Right renal pelvis (tissue), 4 donors: ENCODE measurements around the gene PUS10. TPM values are rescaled to one million over a fixed set of nuclear protein-coding genes. Genes with fewer than 3 reads are reported as not detected.
"Not testable (repeated sequence)": the region's sequence is repeated elsewhere in the genome, so short reads cannot be mapped to it uniquely, and the experiment has no call there.

Experiments
- DNase-seq, 4 donors: peaks; one replicate each; pipeline ENCODE4 v3.0.0-alpha.2; 2013; ENCODE audit warnings: low read depth in 4 of 4, low spot score in 3 of 4, missing footprints in 1 of 4
- polyA plus RNA-seq, 4 donors: library from polyadenylated mRNA; unstranded; fragments of 120-200 nt; gene quantifications; one replicate each; pipeline ENCODE4 v1.2.1, GENCODE V29; 2013; ENCODE audit not compliant: insufficient read length in 4 of 4

PUS10 gene
- polyA plus RNA-seq, 4 donors: 10.4 to 13.2 (median 12.3) TPM

GRCh38 chr2:60938301-60938700 is 79.8 kb downstream of the PUS10 start:
- DNase-seq: no peak

DNA sequence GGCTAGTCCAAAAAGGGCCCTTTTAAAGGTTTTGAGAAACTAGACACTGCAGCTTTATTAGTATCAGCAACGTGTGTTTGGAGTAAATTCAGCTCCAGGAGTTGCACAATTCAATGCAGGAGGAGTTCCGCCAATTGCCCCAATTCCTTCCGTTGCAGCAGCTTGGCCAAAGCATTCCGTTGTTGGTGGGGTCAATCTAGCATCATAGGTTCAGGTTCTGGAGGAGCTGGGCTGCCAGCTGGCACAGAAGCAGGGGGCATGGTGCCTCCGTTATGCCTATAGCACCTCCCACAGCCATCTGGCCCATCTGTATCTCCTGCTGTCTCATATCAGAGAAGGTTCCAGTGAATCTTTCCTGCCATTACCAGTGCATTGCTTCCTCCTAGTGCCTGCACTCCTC is 81.3 kb downstream of the PUS10 start:
- DNase-seq: no peak

- no peak for DNase-seq
These were observed 83.8 kb downstream of the PUS10 start for GRCh38 chr2:60934165-60934722.

GRCh38 chr2:60932954-60933353 is 85.1 kb downstream of the PUS10 start:
- no peak for DNase-seq

DNA sequence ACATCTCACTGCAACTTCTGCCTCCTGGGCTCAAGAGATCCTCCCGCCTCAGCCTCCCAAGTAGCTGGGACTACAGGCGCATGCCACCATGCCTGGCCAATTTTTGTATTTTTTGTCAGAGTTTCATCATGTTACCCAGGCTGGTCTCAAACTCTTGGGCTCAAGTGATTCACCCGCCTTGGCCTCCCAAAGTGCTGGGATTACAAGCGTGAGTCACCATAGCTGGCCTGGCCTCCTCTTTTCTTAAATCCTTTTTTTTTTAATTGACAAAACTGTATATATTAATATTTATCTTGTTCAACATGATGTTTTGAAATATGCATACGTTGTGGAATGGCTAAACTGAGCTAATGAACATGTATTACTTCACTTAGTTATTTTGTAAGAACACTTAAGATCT is 86.0 kb downstream of the PUS10 start:
- not testable (repeated sequence) for DNase-seq

DNA sequence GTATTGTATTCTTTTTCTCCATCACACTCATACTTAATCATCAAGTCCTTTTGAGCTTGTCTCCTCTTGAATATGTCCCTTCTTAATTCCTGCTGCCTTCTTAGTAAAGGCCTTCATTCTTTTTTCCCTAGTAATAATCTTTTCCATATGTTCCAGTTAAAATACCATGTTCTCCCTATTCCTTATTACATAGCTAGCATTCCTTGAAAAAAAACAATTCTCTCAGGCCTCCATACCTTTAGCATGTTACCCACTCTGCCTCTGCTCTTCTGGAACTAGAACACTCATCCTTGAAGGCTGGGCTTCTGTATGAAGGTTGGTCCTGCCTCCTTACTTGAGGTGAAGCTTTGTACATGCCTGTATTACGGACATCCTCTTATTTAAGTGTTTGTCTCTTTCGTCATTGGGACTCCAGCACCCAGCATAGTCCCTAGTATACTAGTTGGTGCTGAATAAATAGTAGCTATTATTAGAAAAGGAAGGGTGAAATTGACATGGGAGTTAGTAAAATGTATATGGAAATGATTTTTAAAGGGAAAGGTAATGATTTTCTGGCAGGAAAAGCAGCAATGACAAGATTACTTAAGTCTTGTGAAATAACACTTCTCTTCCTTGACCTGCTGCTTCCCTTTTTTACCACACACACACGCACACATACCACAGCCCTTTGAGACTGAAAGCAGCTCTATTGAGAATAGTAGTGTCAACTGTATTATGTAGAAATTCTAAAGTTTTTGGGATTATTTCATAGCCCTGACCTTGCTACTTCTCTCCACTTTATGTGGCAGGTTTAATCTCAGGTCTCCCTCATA is 91.1 kb downstream of the PUS10 start:
- no peak for DNase-seq

GRCh38 chr2:60925994-60926740 is 91.9 kb downstream of the PUS10 start:
- DNase-seq: no peak

DNA sequence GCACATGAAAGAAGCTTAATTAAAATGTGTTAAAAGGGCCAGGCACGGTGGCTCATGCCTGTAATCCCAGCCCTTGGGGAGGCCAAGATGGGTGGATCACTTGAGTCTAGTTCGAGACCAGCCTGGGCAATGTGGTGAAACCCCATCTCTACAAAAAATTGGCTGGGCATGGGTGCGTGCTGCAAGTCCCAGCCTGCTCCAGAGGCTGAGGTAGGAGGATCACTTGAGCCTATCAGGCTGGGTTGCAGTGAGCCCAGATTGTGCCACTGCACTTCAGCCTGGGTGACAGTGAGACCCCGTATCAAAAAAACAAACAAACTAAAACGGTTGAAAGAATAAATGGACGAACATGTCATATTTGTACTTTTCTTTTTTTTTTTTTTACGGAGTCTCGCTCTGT is 110.7 kb downstream of the PUS10 start:
- no peak for DNase-seq

DNA sequence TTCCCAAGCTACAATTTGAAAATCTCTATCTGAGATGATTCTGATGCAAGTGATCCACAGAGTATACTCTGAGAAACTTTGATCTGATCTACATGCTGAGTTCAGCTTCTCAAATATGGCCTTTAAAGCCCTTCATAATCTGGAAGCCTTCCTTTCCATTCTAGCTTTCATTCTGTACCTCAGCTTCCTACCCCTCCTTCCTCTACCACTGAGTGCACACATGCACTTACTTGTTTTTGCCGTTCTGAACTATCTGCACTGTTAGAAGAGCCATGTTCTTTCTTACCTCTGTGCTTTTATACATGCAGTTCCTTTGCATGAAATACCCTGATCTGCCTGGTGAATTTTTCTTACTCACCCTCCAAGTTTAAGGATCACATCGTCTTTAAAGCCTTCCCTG is 111.7 kb downstream of the PUS10 start:
- DNase-seq: no peak

DNA sequence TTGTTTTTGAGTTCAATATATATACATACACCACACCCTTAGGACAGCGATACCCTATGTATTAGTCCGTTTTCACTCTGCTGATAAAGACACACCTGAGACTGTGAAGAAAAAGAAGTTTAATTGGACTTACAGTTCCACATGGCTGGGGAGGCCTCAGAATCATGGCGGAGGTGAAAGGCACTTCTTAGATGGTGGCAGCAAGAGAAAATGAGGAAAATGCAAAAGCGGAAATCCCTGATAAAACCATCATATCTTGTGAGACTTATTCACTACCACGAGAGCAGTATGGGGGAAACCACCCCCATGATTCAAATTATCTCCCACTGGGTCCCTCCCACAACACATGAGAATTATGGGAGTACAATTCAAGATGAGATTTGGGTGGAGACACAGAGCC is 112.2 kb downstream of the PUS10 start:
- not testable (repeated sequence) for DNase-seq

DNA sequence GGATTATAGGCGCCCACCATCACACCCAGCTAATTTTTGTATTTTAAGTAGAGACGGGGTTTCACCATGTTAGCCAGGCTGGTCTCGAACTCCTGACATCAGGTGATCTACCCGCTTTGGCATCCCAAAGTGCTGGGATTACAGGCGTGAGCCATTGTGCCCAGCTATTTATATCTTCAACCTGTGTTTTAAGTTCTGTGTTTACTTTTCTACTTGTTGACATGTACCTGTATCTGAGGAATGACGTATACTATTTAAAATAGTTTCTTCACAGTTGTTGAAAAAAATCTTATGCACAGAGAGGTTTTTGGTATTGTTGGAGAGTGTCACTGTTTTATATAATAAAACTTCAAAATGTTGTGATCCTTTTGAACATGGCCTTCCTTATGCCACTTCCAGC is 116.8 kb downstream of the PUS10 start:
- DNase-seq: not testable (repeated sequence)

DNA sequence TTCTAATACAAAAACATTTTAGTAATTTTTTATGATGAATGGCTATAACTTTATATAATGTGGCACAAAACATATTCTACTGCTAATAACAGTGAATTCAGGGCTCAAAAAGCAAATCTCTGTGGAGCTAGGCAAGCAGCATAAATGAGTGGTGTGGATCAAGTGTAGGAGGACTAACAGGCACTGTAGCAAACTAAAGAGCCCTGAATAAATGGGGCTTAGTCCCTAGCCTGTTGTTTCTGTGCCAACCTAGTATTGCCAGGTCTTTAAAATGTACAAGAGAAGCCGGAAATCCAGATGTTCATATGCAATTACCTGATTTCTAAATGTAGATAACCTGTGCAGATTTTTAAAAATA is 118.2 kb downstream of the PUS10 start:
- no peak for DNase-seq

- no peak for DNase-seq
These were observed 118.7 kb downstream of the PUS10 start for GRCh38 chr2:60899230-60899891.

DNA sequence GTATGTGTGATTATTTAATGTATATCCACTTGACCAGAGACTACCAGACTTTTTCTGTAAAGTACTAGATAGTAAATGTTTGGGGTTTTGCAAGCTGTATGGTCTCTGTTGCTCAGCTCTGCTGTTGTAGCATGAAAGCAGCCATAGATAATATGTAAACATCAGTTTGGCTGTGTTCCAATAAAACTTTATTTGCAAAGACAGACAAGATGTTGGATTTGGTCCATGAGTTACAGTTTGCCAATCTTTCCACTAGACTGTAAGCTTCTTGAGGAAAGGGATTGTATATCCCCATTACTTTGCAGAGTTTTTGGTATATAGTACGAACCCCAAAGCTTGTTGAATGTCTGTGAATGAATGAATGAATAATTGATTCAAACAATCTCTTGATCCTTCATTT is 119.5 kb downstream of the PUS10 start:
- DNase-seq: no peak

Other genes with a start within 250 kb of the PUS10 start
- gene REL, start 136.7 kb downstream of the PUS10 start, polyA plus RNA-seq: 1 to 10 TPM; 7.4 to 8.4 (median 7.7) TPM
- 10 to 100 TPM; 28.8 to 34.1 (median 29.6) TPM for gene PEX13, start 535 bp downstream of the PUS10 start, polyA plus RNA-seq
- 10 to 100 TPM; 11.4 to 15.7 (median 13.6) TPM for gene SANBR, start 47.6 kb upstream of the PUS10 start, polyA plus RNA-seq
- gene C2orf74, start 143.9 kb upstream of the PUS10 start, polyA plus RNA-seq: 10 to 100 TPM; 34.1 to 46.9 (median 43.3) TPM